ENCODE measurements around the gene CFAP46.

DNA sequence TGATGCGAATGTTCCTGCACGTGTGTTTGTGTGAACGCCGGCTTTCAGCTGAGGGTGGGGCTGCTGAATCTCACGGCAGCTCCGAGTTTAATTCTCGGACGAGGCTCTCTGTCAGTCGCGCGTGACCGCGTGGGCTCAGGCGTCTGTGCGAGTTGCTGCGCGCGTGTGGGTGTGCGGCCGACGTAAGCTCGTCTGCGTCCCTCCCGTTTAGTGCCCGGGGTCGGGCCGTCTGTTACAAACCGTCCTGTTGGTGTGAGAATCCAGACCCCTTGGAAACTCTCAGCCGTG, 41.6 kb upstream of the CFAP46 start:
- TF ChIP-seq, protein P1, sequence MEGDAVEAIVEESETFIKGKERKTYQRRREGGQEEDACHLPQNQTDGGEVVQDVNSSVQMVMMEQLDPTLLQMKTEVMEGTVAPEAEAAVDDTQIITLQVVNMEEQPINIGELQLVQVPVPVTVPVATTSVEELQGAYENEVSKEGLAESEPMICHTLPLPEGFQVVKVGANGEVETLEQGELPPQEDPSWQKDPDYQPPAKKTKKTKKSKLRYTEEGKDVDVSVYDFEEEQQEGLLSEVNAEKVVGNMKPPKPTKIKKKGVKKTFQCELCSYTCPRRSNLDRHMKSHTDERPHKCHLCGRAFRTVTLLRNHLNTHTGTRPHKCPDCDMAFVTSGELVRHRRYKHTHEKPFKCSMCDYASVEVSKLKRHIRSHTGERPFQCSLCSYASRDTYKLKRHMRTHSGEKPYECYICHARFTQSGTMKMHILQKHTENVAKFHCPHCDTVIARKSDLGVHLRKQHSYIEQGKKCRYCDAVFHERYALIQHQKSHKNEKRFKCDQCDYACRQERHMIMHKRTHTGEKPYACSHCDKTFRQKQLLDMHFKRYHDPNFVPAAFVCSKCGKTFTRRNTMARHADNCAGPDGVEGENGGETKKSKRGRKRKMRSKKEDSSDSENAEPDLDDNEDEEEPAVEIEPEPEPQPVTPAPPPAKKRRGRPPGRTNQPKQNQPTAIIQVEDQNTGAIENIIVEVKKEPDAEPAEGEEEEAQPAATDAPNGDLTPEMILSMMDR (IDR thresholded peaks at IDR 0.05) = no peak
- TF ChIP-seq POLR2A (IDR thresholded peaks at IDR 0.05) = no peak

Data from esophagus squamous epithelium (tissue), 4 donors.